Mucosa of descending colon (tissue), 3 donors: ENCODE data around the gene BTG1. TPM values are rescaled to one million over a fixed set of nuclear protein-coding genes. Genes with fewer than 3 reads are reported as not detected.

ENCODE experiments used
- ATAC-seq: fragments of 200-7000 bp; cut with Tn5 transposase; one replicate; pipeline ENCODE4 v1.9.1; 2020; ENCODE audit warnings: mild to moderate bottlenecking, moderate library complexity
- DNase-seq, 3 donors: peaks; one replicate each; pipeline ENCODE4 v3.0.0-alpha.2; 2020
- H3K36me3 ChIP-seq: fragments of 200-600 bp; one replicate; pipeline ENCODE4 v1.8.0; 2021; ENCODE audit warnings: low read depth, mild to moderate bottlenecking
- H3K4me1 ChIP-seq: fragments of 200-600 bp; one replicate; pipeline ENCODE4 v1.8.0; 2021; ENCODE audit warnings: low read depth, mild to moderate bottlenecking
- H3K4me3 ChIP-seq: fragments of 200-600 bp; one replicate; pipeline ENCODE4 v1.8.0; 2021; ENCODE audit warnings: mild to moderate bottlenecking
- H3K9me3 ChIP-seq: fragments of 200-600 bp; one replicate; pipeline ENCODE4 v1.8.0; 2021; ENCODE audit warnings: mild to moderate bottlenecking
- intact Hi-C, 2 donors: fragments of 100-400 bp; cut with DNase I in 1 of 2; cut with micrococcal nuclease in 1 of 2; formaldehyde crosslinking; loops; one replicate each; pipeline versions ENCODE4 v1.11.0 to v1.11.1; 2022; cut with DNase I, micrococcal nuclease
- total RNA-seq, 3 donors: library from RNA; stranded (reverse); fragmentation: NEBNext Ultra II Directional in 2 of 3; extraction: Animal tissue kit (Norgen Biotek cat#: 25700) in 2 of 3; gene quantifications; one replicate each; pipeline versions ENCODE4 v1.2.1 to v1.2.4, GENCODE V29; 2021 to 2023
- TF ChIP-seq, protein P1 (sequence below): fragments of 200-600 bp; IDR thresholded peaks from one replicate; pipeline ENCODE4 v1.8.0; 2022; ENCODE audit warnings: antibody characterized with exemption, mild to moderate bottlenecking
- donor health status: DM: no; HTN: no; CAD: no; lungs with moderate emphysema.
- donor health status: DM: no; HTN: no; CAD: no.
- donor health status: DM: no; HTN: yes; CAD: no.

BTG1 gene
- total RNA-seq, 3 donors from 2014 or later, result 124 to 176 (median 147) TPM

DNA sequence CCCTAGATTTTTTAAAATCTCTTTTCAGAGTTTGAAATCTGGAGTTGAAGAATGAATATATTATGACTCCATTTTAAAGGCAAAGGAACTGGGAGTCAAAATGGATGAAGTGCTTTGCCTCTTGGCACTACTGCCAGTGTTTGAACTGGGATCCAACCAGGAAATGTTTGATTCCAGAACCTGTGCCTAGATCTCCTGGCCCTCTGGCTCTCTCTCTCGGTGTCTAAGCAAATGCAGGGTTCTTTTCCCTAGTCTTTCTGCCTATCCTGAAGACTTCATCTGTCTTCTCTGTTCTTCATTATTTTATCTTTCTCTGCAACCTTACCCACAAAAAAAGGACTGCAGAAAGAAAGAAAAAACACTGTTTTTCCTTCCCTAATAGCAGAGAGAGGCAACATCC is 17.0 kb downstream of the BTG1 start:
- no peak for ATAC-seq
- H3K36me3 ChIP-seq, result no peaks in the 10 kb centered on the region
- H3K4me3 ChIP-seq, result no peak overlapping the region
- no peaks in the 10 kb centered on the region for H3K9me3 ChIP-seq
- H3K4me1 ChIP-seq, result peaks cover 5% of the 10 kb centered on the region
- intact Hi-C loops, result no loop called here
- no peak for DNase-seq
- TF ChIP-seq, protein P1, sequence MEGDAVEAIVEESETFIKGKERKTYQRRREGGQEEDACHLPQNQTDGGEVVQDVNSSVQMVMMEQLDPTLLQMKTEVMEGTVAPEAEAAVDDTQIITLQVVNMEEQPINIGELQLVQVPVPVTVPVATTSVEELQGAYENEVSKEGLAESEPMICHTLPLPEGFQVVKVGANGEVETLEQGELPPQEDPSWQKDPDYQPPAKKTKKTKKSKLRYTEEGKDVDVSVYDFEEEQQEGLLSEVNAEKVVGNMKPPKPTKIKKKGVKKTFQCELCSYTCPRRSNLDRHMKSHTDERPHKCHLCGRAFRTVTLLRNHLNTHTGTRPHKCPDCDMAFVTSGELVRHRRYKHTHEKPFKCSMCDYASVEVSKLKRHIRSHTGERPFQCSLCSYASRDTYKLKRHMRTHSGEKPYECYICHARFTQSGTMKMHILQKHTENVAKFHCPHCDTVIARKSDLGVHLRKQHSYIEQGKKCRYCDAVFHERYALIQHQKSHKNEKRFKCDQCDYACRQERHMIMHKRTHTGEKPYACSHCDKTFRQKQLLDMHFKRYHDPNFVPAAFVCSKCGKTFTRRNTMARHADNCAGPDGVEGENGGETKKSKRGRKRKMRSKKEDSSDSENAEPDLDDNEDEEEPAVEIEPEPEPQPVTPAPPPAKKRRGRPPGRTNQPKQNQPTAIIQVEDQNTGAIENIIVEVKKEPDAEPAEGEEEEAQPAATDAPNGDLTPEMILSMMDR, result no peak

DNA sequence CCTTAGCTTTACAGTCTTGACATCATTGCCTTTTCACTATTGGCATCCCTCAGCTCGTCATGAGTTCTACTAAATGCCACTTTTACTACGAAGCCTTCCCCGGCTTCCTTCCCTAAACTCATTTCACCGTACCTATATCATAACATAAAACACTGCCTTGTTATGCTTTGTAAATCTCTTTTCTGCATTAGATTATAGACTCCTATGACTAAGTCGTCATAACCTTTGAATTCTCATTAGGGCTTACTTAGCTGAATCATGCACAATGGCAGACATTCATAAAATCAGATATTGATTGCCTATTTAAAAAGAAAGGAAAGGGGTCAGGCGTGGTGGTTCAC is 21.0 kb downstream of the BTG1 start:
- ATAC-seq (no peak), DNase-seq (no peak)
- intact Hi-C loops, result no loop called here
- H3K9me3 ChIP-seq, result peaks cover 3% of the 10 kb centered on the region
- no peaks in the 10 kb centered on the region for H3K36me3 ChIP-seq
- H3K4me3 ChIP-seq, result no peak overlapping the region
- TF ChIP-seq, protein P1, result no peak
- H3K4me1 ChIP-seq, result no peaks in the 10 kb centered on the region

DNA sequence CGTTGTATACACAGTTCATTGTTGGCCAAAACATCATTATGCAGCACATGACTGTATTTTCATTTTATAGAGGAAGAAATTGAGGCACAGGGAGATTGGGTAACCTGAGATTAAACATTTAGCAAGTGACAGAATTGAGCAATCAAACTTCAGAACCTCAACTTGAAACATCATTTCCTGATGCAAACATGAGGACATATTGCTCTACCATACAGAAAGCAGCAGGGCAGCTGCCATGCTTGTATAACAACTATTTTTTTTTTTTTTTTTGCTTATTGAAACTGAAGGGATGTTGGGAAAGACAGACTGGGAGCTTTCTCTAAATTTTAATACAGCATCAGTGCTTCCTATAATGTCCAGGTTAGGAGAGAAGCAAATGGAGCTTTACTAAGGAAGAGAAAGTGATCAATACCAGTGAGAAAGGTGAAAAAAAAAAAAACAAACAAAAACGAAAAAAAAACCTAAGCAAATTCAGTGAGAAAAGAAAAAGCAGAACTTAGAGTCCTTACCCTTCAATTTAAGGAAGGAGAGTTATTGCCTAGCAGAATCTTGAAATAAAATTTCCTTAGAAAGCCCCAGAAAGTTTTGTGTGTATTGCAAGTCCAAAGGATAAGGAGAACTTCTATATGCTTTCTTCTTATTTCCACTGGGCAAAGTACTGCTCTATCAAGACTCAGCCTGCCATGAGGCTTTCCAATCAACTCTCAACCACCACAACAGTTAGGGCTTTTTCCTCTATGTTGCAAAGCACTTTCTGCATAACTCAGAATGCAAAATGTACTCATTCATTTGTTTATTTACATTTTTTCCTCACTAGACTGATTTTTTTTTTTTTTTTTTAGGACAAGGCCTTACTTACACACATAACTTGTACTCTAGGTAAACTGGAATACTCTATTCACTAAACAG is 21.6 kb downstream of the BTG1 start:
- DNase-seq (no peak), ATAC-seq (no peak)
- TF ChIP-seq, protein P1, result no peak
- intact Hi-C loops, result no loop called here
- H3K4me3 ChIP-seq, result no peak overlapping the region
- H3K36me3 ChIP-seq, result no peaks in the 10 kb centered on the region
- peaks cover 8% of the 10 kb centered on the region for H3K9me3 ChIP-seq
- no peaks in the 10 kb centered on the region for H3K4me1 ChIP-seq

DNA sequence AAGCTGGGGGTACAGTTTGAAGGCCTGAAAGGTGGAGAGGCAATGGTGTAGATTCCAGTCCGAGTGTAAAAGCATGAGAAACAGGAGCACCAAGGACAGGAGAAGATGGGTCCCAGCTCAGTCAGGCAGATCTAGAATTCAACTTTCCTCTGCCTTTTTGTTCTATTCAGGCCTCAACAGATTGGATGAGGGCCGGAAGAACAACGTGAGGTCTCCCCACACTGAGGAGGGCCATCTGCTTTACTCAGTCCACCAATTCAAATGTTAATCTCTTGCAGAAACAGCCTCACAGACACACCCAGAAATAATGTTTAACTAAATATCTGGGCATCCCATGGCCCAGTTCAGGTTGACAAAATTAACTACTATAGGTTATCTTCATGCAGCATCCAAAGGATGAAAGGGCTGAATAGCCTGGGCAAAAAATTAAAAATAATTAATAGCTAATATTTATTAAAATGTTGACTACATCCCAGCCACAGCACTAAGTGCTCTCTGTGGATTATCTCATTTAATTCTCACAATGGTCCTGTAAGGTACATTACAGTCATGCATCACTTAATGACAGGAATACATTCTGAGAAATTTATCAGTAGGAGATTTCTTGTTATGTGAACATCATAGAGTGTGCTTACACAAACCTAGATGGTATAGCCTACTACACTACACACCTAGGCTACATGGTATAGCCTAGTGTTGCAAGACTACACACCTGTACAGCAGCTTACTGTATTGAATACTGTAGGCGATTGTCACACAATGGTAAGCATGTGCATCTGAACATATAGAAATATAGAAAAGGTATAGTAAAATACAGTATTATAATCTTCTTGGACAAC is 22.5 kb downstream of the BTG1 start:
- ATAC-seq, result no peak
- TF ChIP-seq, protein P1, result no peak
- no peak overlapping the region for H3K4me3 ChIP-seq
- H3K36me3 ChIP-seq, result no peaks in the 10 kb centered on the region
- peaks cover 9% of the 10 kb centered on the region for H3K9me3 ChIP-seq
- H3K4me1 ChIP-seq, result no peaks in the 10 kb centered on the region
- DNase-seq, result no peak
- intact Hi-C loops, result no loop called here

DNA sequence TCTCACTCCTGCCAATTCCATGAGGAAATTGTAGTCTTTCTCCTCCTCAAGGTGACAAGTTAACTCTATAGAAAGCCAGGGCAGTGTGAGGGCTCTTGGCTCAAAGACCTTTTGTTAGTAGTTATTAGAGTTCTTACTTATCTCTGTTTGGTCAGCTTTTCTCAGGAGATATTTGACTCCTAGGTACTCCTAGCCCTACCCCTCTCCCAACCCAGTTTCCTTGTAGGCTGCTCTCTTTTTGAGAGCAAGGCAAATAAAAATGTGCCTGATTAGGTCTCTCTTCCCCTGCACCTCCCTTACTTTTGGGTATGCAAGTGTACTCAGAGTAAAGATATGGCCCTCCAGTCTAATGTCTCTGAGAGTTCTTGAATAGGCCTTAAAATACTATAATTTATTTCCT is 23.8 kb downstream of the BTG1 start:
- TF ChIP-seq, protein P1, result no peak
- H3K4me1 ChIP-seq, result no peaks in the 10 kb centered on the region
- intact Hi-C loops, result no loop called here
- peaks cover 9% of the 10 kb centered on the region for H3K9me3 ChIP-seq
- H3K4me3 ChIP-seq, result no peak overlapping the region
- no peaks in the 10 kb centered on the region for H3K36me3 ChIP-seq
- ATAC-seq (peak; percentile 27), DNase-seq (no peak)
